SK-N-SH (cell line): ENCODE results near the gene ZFYVE27. TPM values are rescaled to one million over a fixed set of nuclear protein-coding genes. Genes with fewer than 3 reads are reported as not detected.

Experiments used
- CTCF ChIA-PET: fragments of 300-600, 350-600 bp; formaldehyde crosslinking; extraction: SDS; loops from one replicate; lab custom pipeline; 2021; lab: Yijun Ruan, JAX
- POLR2A ChIA-PET: fragments of 350-600 bp; sonication (Branson Sonifier 250); formaldehyde crosslinking; extraction: SDS; loops from one replicate; lab custom pipeline; 2020; ENCODE audit warnings: antibody characterized with exemption, inconsistent platforms; lab: Yijun Ruan, JAX
- DNase-seq: peaks from one replicate; pipeline ENCODE4 v3.0.0; 2012
- H2AFZ ChIP-seq: fragments of 200-600 bp; sonication (generic); 2 replicates; pipeline ENCODE4 v1.8.1; 2016; ENCODE audit warnings: antibody characterized with exemption, mild to moderate bottlenecking, low read depth
- H3F3A ChIP-seq: fragments of 200-600 bp; sonication (generic); replicated peaks from 2 replicates; pipeline ENCODE3; 2016; ENCODE audit warnings: antibody characterized with exemption, mild to moderate bottlenecking; ENCODE audit not compliant: insufficient read depth
- H3K27ac ChIP-seq, 2 experiments: fragments of 200-500 bp in 1 of 2; fragments of 200-600 bp in 1 of 2; sonication (Bioruptor generic) in 1 of 2; sonication (generic), shearing (Covaris generic) in 1 of 2; 2 replicates each; pipeline versions ENCODE4 v1.5.1 to v1.6.1; 2014 to 2016; ENCODE audit warnings: low read depth in 2 of 2, inconsistent platforms in 1 of 2, low read length in 1 of 2, mild to moderate bottlenecking in 1 of 2, mixed read lengths in 1 of 2
- H3K27me3 ChIP-seq: fragments of 200-600 bp; sonication (generic), shearing (Covaris generic); 2 replicates; pipeline ENCODE4 v1.6.1; 2016; ENCODE audit warnings: mixed run types; ENCODE audit not compliant: insufficient read depth
- H3K36me3 ChIP-seq, 2 experiments: fragments of 200-500 bp in 1 of 2; fragments of 200-600 bp in 1 of 2; sonication (Bioruptor generic) in 1 of 2; sonication (generic) in 1 of 2; replicated peaks in 1 of 2; 2 replicates each; pipeline versions ENCODE3 to v1.5.1; 2014 to 2016; ENCODE audit warnings: low read length in 1 of 2, mild to moderate bottlenecking in 1 of 2; ENCODE audit not compliant: insufficient read depth in 2 of 2, control insufficient read depth in 1 of 2
- H3K4me1 ChIP-seq, 2 experiments: fragments of 200-500 bp in 1 of 2; fragments of 200-600 bp in 1 of 2; sonication (Bioruptor generic) in 1 of 2; sonication (generic), shearing (Covaris generic) in 1 of 2; 2 replicates each; pipeline versions ENCODE4 v1.5.1 to v1.6.1; 2014 to 2016; ENCODE audit warnings: low read depth in 1 of 2, low read length in 1 of 2, mixed run types in 1 of 2; ENCODE audit not compliant: insufficient read depth in 2 of 2, control insufficient read depth in 1 of 2
- H3K4me2 ChIP-seq: fragments of 200-600 bp; sonication (generic), shearing (Covaris generic); 2 replicates; pipeline ENCODE4 v1.6.1; 2017; ENCODE audit warnings: mixed run types
- H3K4me3 ChIP-seq, 2 experiments: fragments of 200-500 bp in 1 of 2; fragments of 200-600 bp in 1 of 2; sonication (Bioruptor generic) in 1 of 2; sonication (generic), shearing (Covaris generic) in 1 of 2; 2 replicates each; pipeline versions ENCODE4 v1.5.1 to v1.8.1; 2014 to 2016; ENCODE audit warnings: low read depth in 2 of 2, inconsistent platforms in 1 of 2, low read length in 1 of 2, mild to moderate bottlenecking in 1 of 2, mixed read lengths in 1 of 2, moderate library complexity in 1 of 2
- H3K79me2 ChIP-seq: fragments of 200-600 bp; sonication (generic); 2 replicates; pipeline ENCODE4 v1.8.1; 2017; ENCODE audit warnings: mild to moderate bottlenecking; ENCODE audit not compliant: insufficient read depth
- H3K9ac ChIP-seq: fragments of 200-600 bp; sonication (generic); 2 replicates; pipeline ENCODE4 v1.6.1; 2017; ENCODE audit warnings: mixed run types
- H3K9me2 ChIP-seq: fragments of 200-600 bp; sonication (generic); 2 replicates; pipeline ENCODE4 v1.6.1; 2017; ENCODE audit warnings: mixed run types
- H3K9me3 ChIP-seq: fragments of 200-600 bp; sonication (generic); 2 replicates; pipeline ENCODE4 v1.6.1; 2017; ENCODE audit warnings: mixed run types, mild to moderate bottlenecking, moderate library complexity
- H4K20me1 ChIP-seq: fragments of 200-600 bp; sonication (generic); 2 replicates; pipeline ENCODE4 v1.6.1; 2017; ENCODE audit warnings: mild to moderate bottlenecking, mixed run types; ENCODE audit not compliant: insufficient read depth
- EP300 ChIP-seq, 2 experiments: IDR thresholded peaks; 2 replicates each; pipeline versions ENCODE4 v1.4.0 to v1.6.1; 2012; ENCODE audit warnings: borderline replicate concordance in 1 of 2, low read depth in 1 of 2, low read length in 1 of 2
- EZH2phosphoT487 ChIP-seq: fragments of 200-600 bp; sonication (generic); IDR thresholded peaks from 2 replicates; pipeline ENCODE4 v1.6.1; 2017; ENCODE audit warnings: low read depth, mixed run types, mild to moderate bottlenecking, antibody characterized with exemption, moderate library complexity, borderline replicate concordance
- FOSL2 ChIP-seq: IDR thresholded peaks from 2 replicates; pipeline ENCODE4 v1.4.0; 2012; ENCODE audit warnings: low read depth, mild to moderate bottlenecking, moderate library complexity, borderline replicate concordance
- FOXJ3 ChIP-seq: sonication (generic); formaldehyde crosslinking; IDR thresholded peaks from 2 replicates; pipeline ENCODE4 v1.5.1; 2020; ENCODE audit warnings: mild to moderate bottlenecking, missing genetic modification reagents
- FOXM1 ChIP-seq: IDR thresholded peaks from 2 replicates; pipeline ENCODE4 v1.4.0; 2012; ENCODE audit warnings: low read depth, mild to moderate bottlenecking
- GATA2 ChIP-seq: sonication (generic); formaldehyde crosslinking; IDR thresholded peaks from 2 replicates; pipeline ENCODE4 v1.5.0; 2020; ENCODE audit warnings: mild to moderate bottlenecking, missing genetic modification reagents
- JUND ChIP-seq: IDR thresholded peaks from 2 replicates; pipeline ENCODE4 v1.4.0; 2012
- MEF2A ChIP-seq: IDR thresholded peaks from 2 replicates; pipeline ENCODE4 v1.4.0; 2012; ENCODE audit warnings: low read depth, borderline replicate concordance
- MXI1 ChIP-seq: IDR thresholded peaks from 2 replicates; pipeline ENCODE4 v1.6.1; 2012; ENCODE audit warnings: mild to moderate bottlenecking, low read depth, low read length, improper control_type of control experiment
- RAD21 ChIP-seq: IDR thresholded peaks from 2 replicates; pipeline ENCODE4 v1.6.1; 2012; ENCODE audit warnings: mild to moderate bottlenecking, low read length
- RXRA ChIP-seq: IDR thresholded peaks from 2 replicates; pipeline ENCODE4 v1.4.0; 2012; ENCODE audit warnings: low read depth, mild to moderate bottlenecking, borderline replicate concordance
- SIN3A ChIP-seq: IDR thresholded peaks from 2 replicates; pipeline ENCODE4 v1.6.1; 2012; ENCODE audit warnings: low read depth, mild to moderate bottlenecking, low read length, moderate library complexity, borderline replicate concordance
- TAF1 ChIP-seq: IDR thresholded peaks from 2 replicates; pipeline ENCODE4 v1.6.1; 2012; ENCODE audit warnings: low read depth, mild to moderate bottlenecking, low read length, moderate library complexity, borderline replicate concordance
- TEAD4 ChIP-seq: IDR thresholded peaks from 2 replicates; pipeline ENCODE4 v1.4.0; 2012; ENCODE audit warnings: mild to moderate bottlenecking, borderline replicate concordance; ENCODE audit not compliant: insufficient read depth
- YY1 ChIP-seq: IDR thresholded peaks from 2 replicates; pipeline ENCODE4 v1.4.0; 2012; ENCODE audit warnings: low read depth, mild to moderate bottlenecking
- WGBS: methylation state at CpG from one replicate; pipeline ENCODE4 v1.1.6; 2017; ENCODE audit warnings: low lambda C conversion rate; 5-methylcytosine and 5-hydroxymethylcytosine counted together
- polyA plus RNA-seq, 3 experiments: library from polyadenylated mRNA; depleted of rRNA; stranded (reverse); fragments of >200 nt; gene quantifications; 2 replicates each; pipeline ENCODE4 v1.2.3, GENCODE V29; 2012
- TF ChIP-seq, protein P1 (sequence below): IDR thresholded peaks from 2 replicates; pipeline ENCODE4; 2012
- TF ChIP-seq, protein P2 (sequence below): IDR thresholded peaks from 2 replicates; pipeline ENCODE4 v1.4.0; 2012; ENCODE audit warnings: low read depth
- TF ChIP-seq, protein P3 (sequence below): IDR thresholded peaks from 2 replicates; pipeline ENCODE4 v1.4.0; 2012; ENCODE audit warnings: low read depth, borderline replicate concordance
- TF ChIP-seq, protein P4 (sequence below): fragments of 150-350 bp; IDR thresholded peaks from 2 replicates; pipeline ENCODE4 v1.6.1; 2016; ENCODE audit warnings: mild to moderate bottlenecking, low read depth, low read length
- TF ChIP-seq, protein P5 (sequence below): fragments of 200-600 bp; sonication (generic); IDR thresholded peaks from 2 replicates; pipeline ENCODE4 v1.6.1; 2017; ENCODE audit warnings: antibody characterized with exemption, mild to moderate bottlenecking, moderate library complexity

The ZFYVE27 gene
- polyA plus RNA-seq, 1 of the 3 experiments (the other 2 are of a cell fraction) = 30.5 TPM

DNA sequence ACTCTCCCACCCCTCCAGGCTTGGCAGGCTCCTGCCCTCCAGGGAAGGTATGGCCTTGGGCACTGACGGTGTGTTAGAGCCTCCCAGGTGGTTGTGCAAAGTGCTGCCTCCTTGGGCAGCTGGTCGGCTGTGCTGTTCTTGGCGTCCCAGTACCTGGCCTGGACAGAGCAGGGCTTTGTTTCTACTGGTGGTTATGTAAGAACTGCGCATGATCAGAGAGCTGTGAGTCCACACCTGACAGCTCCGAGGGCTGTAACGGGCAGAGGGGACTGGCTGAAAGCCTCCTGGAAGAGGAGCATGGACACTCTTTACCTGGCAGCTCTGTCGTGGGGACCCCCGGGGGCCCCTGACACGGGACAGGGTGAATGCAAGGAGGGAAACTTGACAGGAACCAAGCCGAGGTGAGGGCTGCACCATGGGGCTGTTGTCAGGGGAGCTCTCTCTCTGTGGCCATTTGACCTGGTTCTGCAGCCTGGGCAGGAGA is 37.9 kb downstream of the ZFYVE27 start:
- H3K79me2 ChIP-seq = no peaks in the 10 kb centered on the region
- no peak overlapping the region for H3K27ac ChIP-seq
- H3F3A ChIP-seq = no peaks in the 10 kb centered on the region
- H3K9me3 ChIP-seq = no peaks in the 10 kb centered on the region
- no peaks in the 10 kb centered on the region for H3K9me2 ChIP-seq
- H3K36me3 ChIP-seq = no peaks in the 10 kb centered on the region
- ChIA-PET CTCF (interaction anchor here (0.7 to 5.0 kb wide), 4 partner anchors 15 to 273 kb away, joined by 3 to 37 read pairs (median 4); no protein-coding TSS in a partner anchor), POLR2A (no interaction called here)
- H2AFZ ChIP-seq = no peak overlapping the region
- H3K27me3 ChIP-seq = peaks cover 21% of the 10 kb centered on the region; the same call in 1 of the 2 replicates
- no peak overlapping the region for H3K9ac ChIP-seq
- H3K4me2 ChIP-seq = no peak overlapping the region
- H3K4me3 ChIP-seq = no peak overlapping the region
- peaks cover 0 to 10% of the 10 kb centered on the region in 2 experiments; a peak in 1 of 4 replicates for H3K4me1 ChIP-seq
- H4K20me1 ChIP-seq = no peaks in the 10 kb centered on the region
- DNase-seq = no peak
- TF ChIP-seq TAF1 = no peak
- TF ChIP-seq GATA2 (CRISPR knock-in tag) = no peak
- TF ChIP-seq MEF2A = no peak
- no peak for TF ChIP-seq JUND
- TF ChIP-seq TEAD4 = no peak
- no peak for TF ChIP-seq SIN3A
- TF ChIP-seq, protein P1, sequence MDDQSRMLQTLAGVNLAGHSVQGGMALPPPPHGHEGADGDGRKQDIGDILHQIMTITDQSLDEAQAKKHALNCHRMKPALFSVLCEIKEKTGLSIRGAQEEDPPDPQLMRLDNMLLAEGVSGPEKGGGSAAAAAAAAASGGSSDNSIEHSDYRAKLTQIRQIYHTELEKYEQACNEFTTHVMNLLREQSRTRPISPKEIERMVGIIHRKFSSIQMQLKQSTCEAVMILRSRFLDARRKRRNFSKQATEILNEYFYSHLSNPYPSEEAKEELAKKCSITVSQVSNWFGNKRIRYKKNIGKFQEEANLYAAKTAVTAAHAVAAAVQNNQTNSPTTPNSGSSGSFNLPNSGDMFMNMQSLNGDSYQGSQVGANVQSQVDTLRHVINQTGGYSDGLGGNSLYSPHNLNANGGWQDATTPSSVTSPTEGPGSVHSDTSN = no peak
- TF ChIP-seq, protein P2, sequence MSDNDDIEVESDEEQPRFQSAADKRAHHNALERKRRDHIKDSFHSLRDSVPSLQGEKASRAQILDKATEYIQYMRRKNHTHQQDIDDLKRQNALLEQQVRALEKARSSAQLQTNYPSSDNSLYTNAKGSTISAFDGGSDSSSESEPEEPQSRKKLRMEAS = no peak
- TF ChIP-seq EP300 (IDR thresholded peaks at IDR 0.05; ENCODE audit: borderline replicate concordance in 1 of 2, low read depth in 1 of 2, low read length in 1 of 2) = no peak
- no peak for TF ChIP-seq RXRA
- TF ChIP-seq, protein P3, sequence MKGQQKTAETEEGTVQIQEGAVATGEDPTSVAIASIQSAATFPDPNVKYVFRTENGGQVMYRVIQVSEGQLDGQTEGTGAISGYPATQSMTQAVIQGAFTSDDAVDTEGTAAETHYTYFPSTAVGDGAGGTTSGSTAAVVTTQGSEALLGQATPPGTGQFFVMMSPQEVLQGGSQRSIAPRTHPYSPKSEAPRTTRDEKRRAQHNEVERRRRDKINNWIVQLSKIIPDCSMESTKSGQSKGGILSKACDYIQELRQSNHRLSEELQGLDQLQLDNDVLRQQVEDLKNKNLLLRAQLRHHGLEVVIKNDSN = no peak
- TF ChIP-seq RAD21 = no peak
- TF ChIP-seq, protein P4, sequence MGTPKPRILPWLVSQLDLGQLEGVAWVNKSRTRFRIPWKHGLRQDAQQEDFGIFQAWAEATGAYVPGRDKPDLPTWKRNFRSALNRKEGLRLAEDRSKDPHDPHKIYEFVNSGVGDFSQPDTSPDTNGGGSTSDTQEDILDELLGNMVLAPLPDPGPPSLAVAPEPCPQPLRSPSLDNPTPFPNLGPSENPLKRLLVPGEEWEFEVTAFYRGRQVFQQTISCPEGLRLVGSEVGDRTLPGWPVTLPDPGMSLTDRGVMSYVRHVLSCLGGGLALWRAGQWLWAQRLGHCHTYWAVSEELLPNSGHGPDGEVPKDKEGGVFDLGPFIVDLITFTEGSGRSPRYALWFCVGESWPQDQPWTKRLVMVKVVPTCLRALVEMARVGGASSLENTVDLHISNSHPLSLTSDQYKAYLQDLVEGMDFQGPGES = no peak
- no peak for TF ChIP-seq FOSL2
- 40% methylated on average over 7 of the region's 10 CpGs for WGBS

DNA sequence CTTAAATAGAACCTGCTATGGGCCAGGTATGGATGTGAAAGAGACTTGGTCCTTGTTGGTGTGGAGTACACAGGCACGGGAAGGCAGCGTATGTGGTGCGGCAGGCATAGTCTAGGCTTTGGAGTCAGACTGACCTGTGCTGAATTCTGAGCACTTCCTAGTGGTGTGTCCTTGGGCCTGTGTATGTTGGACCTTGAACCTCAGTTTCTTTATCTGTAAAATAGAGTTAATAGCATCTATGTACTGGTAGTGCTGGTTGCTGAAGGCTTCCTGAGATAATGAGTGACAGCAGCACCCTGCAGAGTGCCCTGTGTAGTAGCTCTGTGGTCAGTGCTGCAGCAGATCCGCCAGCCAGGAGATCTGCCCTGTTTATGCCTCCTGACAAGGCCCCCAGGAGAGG is 40.2 kb downstream of the ZFYVE27 start:
- POLR2A ChIA-PET = no interaction called here
- H3K9me2 ChIP-seq = no peaks in the 10 kb centered on the region
- H3K4me2 ChIP-seq = no peak overlapping the region
- no peaks in the 10 kb centered on the region for H3K79me2 ChIP-seq
- no peak overlapping the region for H3K9ac ChIP-seq
- DNase-seq = no peak
- CTCF ChIA-PET = interaction anchor here (7.6 kb wide), 1 partner anchor 13 kb away, joined by 58 read pairs; no protein-coding TSS in a partner anchor
- peaks cover 0 to 26% of the 10 kb centered on the region in 2 experiments; a peak in 2 of 4 replicates for H3K4me1 ChIP-seq
- no peaks in the 10 kb centered on the region for H3K9me3 ChIP-seq
- no peak overlapping the region for H2AFZ ChIP-seq
- no peaks in the 10 kb centered on the region for H4K20me1 ChIP-seq
- no peaks in the 10 kb centered on the region for H3K36me3 ChIP-seq
- peaks cover 8% of the 10 kb centered on the region; the same call in 1 of the 2 replicates for H3K27me3 ChIP-seq
- no peak overlapping the region for H3K27ac ChIP-seq
- no peaks in the 10 kb centered on the region for H3F3A ChIP-seq
- WGBS = 81% methylated on average over 4 of the region's 4 CpGs
- H3K4me3 ChIP-seq = no peak overlapping the region
- TF ChIP-seq MEF2A = no peak
- TF ChIP-seq FOXM1 = no peak
- no peak for TF ChIP-seq FOXJ3 (CRISPR knock-in tag)
- TF ChIP-seq, protein P5, sequence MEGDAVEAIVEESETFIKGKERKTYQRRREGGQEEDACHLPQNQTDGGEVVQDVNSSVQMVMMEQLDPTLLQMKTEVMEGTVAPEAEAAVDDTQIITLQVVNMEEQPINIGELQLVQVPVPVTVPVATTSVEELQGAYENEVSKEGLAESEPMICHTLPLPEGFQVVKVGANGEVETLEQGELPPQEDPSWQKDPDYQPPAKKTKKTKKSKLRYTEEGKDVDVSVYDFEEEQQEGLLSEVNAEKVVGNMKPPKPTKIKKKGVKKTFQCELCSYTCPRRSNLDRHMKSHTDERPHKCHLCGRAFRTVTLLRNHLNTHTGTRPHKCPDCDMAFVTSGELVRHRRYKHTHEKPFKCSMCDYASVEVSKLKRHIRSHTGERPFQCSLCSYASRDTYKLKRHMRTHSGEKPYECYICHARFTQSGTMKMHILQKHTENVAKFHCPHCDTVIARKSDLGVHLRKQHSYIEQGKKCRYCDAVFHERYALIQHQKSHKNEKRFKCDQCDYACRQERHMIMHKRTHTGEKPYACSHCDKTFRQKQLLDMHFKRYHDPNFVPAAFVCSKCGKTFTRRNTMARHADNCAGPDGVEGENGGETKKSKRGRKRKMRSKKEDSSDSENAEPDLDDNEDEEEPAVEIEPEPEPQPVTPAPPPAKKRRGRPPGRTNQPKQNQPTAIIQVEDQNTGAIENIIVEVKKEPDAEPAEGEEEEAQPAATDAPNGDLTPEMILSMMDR = no peak
- TF ChIP-seq, protein P1 = no peak
- TF ChIP-seq MXI1 = no peak
- no peak for TF ChIP-seq GATA2 (CRISPR knock-in tag)
- TF ChIP-seq EZH2phosphoT487 = no peak
- TF ChIP-seq YY1 = no peak
